NCI-H1694 (cell line): Measurements from ENCODE around the gene TTLL9.
"Not testable (repeated sequence)": the region's sequence is repeated elsewhere in the genome, so short reads cannot be mapped to it uniquely, and the experiment has no call there.

ENCODE experiments used
- DNase-seq: peaks from one replicate; lab custom pipeline; 2025; lab: John Stamatoyannopoulos, UW

Gene TTLL9, protein sequence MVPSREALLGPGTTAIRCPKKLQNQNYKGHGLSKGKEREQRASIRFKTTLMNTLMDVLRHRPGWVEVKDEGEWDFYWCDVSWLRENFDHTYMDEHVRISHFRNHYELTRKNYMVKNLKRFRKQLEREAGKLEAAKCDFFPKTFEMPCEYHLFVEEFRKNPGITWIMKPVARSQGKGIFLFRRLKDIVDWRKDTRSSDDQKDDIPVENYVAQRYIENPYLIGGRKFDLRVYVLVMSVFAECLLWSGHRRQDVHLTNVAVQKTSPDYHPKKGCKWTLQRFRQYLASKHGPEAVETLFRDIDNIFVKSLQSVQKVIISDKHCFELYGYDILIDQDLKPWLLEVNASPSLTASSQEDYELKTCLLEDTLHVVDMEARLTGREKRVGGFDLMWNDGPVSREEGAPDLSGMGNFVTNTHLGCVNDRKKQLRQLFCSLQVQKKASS

GRCh38 chr20:31869942-31870725 lies at the start of gene TTLL9, which contains the start of gene DUSP15:
TSS of gene TTLL9 (plus strand) at chr20:31870634. CDS start at chr20:31871127, 493 bp downstream.
TSS of gene DUSP15 (minus strand) at chr20:31870527. CDS start at chr20:31870337, 190 bp downstream.
- no peak for DNase-seq

- DNase-seq, result no peak
These were observed 49.0 kb upstream of the TTLL9 start for GRCh38 chr20:31821427-31821826.

- peak; percentile 96 for DNase-seq
These were observed 47.8 kb upstream of the TTLL9 start for GRCh38 chr20:31822421-31823330.

GRCh38 chr20:31823360-31824124 lies 46.9 kb upstream of the TTLL9 start:
- DNase-seq, result no peak

DNA sequence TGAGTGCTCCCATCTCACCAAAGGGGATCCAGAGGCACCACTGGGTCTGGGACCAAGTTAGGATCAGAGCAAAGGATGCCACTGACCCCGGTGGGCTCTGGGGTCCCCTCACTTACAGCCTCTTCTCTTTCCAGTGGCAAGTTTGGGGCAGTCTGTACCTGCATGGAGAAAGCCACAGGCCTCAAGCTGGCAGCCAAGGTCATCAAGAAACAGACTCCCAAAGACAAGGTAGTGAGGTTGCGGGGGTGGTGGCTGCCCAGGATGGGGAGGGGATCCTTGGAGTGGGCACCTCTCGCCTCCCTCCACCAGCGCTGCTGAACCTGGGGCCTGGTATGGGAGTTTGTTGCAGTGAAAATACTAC lies 46.3 kb upstream of the TTLL9 start:
- DNase-seq, result no peak

DNA sequence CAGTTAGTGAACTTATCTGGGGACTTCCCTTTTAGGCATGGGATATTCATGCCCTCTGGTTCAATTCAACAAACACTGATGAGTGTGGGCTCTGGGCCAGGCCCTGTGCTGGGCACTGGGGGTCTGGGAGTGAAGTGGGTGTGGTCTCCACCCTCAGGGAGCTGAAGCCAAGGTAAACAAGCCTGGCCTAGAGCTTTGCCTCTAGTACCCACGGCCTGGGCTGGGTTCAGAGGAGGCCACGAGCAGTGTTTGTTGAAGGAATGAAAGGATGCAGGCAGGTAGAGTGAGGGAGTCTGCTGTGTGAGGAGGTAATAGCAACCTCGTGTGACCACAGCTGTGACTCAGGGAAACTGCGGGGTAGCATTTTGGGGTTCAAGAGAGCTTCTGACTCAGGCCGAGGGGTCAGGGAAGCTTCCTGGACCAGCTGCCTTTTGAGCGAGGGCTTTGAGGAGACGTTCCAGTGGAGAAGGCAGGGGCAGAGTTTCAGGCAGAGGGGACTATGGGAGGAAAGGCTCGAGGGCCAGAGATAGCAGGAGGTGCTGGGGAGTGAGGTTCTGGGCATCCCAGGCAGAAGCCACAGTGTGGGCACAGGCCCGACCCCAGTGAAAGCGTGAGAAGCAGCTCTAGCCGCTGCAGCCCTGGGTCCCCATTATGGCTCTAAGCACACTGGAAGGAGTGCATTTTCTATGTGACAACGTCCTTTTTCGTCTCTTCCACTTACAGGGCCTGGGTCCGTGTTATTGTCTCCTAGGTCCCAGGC lies 45.7 kb upstream of the TTLL9 start:
- DNase-seq, result no peak

- no peak for DNase-seq
These were observed 44.4 kb upstream of the TTLL9 start for GRCh38 chr20:31826074-31826473.

GRCh38 chr20:31827059-31827458 lies 43.4 kb upstream of the TTLL9 start:
- DNase-seq, result no peak

- DNase-seq, result not testable (repeated sequence)
These were observed 42.4 kb upstream of the TTLL9 start for GRCh38 chr20:31828016-31828415.

GRCh38 chr20:31829731-31830130 lies 40.7 kb upstream of the TTLL9 start:
- no peak for DNase-seq

DNA sequence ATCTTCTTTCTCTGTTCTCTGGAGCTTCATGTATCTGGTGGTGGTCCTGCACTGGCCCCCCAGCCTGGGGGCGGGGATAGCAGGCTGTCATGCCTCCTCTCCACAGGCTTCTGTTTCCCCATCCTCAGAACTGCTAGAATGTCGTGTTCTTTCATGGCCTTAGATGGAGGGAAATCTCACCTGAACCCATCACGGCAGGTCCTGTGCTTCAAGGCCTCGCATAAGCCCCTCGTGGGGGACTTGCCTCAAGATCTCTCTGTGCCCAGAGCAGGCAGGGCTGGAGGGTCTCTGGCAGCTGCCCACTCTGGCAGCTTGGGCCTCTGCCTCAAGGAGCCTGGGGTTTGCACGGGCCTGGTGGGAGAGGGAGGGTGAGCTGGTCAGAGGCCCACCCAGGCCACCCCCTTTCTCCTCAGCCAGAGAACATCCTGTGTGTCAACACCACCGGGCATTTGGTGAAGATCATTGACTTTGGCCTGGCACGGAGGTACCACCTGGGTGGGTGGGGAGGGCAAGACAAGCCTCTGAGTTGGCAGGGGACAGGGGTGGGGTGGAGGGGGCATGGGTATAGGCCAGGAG lies 39.9 kb upstream of the TTLL9 start:
- no peak for DNase-seq

GRCh38 chr20:31831211-31831610 lies 39.2 kb upstream of the TTLL9 start:
- DNase-seq, result no peak

DNA sequence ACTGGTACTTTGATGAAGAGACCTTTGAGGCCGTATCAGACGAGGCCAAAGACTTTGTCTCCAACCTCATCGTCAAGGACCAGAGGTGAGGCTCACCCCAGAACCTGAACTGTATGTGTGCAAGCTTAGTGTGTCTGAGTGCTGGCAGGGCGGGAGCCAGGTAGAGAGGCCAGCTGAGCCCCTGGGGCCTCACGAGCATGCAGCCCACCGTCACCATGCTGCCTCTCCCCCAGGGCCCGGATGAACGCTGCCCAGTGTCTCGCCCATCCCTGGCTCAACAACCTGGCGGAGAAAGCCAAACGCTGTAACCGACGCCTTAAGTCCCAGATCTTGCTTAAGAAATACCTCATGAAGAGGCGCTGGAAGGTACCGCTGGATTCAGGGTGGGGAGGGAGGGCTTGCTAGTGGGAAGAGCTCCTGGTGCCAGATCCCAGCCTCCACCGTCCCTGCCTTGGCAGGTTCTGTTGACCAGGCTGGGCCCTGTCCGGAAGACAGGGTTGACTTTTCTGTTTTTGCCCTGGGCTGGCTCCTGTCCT lies 38.6 kb upstream of the TTLL9 start:
- no peak for DNase-seq

DNA sequence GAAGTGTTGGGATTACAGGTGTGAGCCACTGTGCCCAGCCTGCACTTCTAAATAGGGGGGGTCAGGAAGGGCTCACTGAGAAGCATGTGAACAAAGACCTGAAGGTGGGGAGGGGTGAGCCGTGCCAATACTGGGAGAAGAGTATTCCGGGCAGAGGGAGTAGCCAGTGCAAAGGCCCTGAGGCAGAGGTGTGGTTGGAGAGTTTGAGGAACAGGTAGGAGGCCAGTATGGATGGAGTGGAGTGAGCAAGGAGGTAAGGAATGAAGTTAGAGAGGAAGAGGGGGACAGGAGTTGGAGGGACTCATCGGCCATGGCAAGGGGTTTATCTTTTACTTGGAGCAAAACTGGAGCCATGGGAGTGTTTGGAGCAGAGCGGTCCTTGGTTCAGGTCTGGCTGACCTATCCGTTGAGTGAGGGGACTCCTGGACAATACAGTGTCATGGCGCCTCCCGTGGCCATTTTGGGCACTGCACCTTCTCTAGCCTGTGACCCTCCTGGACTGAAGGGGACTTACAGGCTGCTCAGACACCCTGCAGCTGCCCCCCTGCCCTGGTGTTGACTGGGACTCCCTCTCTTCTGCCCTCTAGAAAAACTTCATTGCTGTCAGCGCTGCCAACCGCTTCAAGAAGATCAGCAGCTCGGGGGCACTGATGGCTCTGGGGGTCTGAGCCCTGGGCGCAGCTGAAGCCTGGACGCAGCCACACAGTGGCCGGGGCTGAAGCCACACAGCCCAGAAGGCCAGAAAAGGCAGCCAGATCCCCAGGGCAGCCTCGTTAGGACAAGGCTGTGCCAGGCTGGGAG lies 37.1 kb upstream of the TTLL9 start:
- peak; percentile 73 for DNase-seq

- no peak for DNase-seq
These were observed 36.4 kb upstream of the TTLL9 start for GRCh38 chr20:31833931-31834521.

DNA sequence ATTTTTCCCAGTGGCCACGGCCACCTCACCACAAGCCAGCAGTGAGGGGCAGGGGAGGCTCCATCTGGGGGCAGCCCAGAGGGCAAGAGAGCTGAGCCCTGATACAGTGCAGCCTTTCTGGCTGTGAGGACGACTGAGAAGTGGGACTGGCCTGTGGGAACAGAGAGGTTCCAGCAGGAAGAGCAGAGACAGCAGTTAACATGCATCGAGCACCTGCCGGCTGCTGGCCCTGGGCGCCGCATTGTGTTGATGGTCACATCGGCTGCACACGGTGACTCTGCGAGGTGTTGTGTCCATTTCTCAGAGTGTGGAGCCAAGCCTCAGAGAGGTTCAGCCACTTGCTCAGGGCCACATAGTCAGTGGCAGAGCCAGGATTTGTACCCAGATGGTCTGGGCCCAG lies 34.9 kb upstream of the TTLL9 start:
- DNase-seq, result no peak

GRCh38 chr20:31835977-31836852 lies 34.2 kb upstream of the TTLL9 start:
- DNase-seq, result no peak
